Measurements from ENCODE around the gene TRIM41. TPM values are rescaled to one million over a fixed set of nuclear protein-coding genes. Genes with fewer than 3 reads are reported as not detected.

TRIM41 gene
- total and polyA plus RNA-seq, 9 of the 15 experiments (the other 6 are each of a cell fraction or from before 2014, with no cell fraction given) = 1.8 to 47.6 (median 20.9) TPM

GRCh38 chr5:181221792-181222629 lies 1.1 kb upstream of the TRIM41 start (continued):
- TF ChIP-seq HMBOX1 (IDR thresholded peaks at IDR 0.05) (peak; percentile 99), ZNF217 (CRISPR knock-in tag; IDR thresholded peaks at IDR 0.05) (no peak), SIN3B (IDR thresholded peaks at IDR 0.05; ENCODE audit: low read depth) (0 out of 2 replicates have a peak, but pooled peaks have one; percentile 10), HCFC1 (IDR thresholded peaks at IDR 0.05; ENCODE audit: low read depth, low read length) (peak; percentile 53), ZBTB8A (IDR thresholded peaks at IDR 0.05; ENCODE audit: partially characterized antibody) (peak; percentile 56), MAFG (tag; conservative IDR thresholded peaks at IDR 0.05) (no peak), POLR2G (IDR thresholded peaks at IDR 0.05; ENCODE audit: low read depth, low read length) (peak; percentile 77), ATF1 (CRISPR knock-in tag; IDR thresholded peaks at IDR 0.05) (no peak), ATF1 (tag; IDR thresholded peaks at IDR 0.05) (peak; percentile 84), COPS2 (conservative IDR thresholded peaks at IDR 0.05) (no peak), ZBTB49 (CRISPR knock-in tag; IDR thresholded peaks at IDR 0.05; ENCODE audit: borderline replicate concordance) (no peak), STAG1 (CRISPR knock-in tag; IDR thresholded peaks at IDR 0.05; ENCODE audit: borderline replicate concordance) (no peak), MED1 (CRISPR knock-in tag; IDR thresholded peaks at IDR 0.05; ENCODE audit: borderline replicate concordance) (no peak), SIN3A (IDR thresholded peaks at IDR 0.05; ENCODE audit: borderline replicate concordance in 2 of 2, control insufficient read depth in 1 of 2, low read depth in 2 of 2, low read length in 2 of 2) (peak in 1 of 2 experiments; percentile 41; a peak in 2 of 4 replicates), CXXC5 (CRISPR knock-in tag; IDR thresholded peaks at IDR 0.05) (peak; percentile 80)
- TF ChIP-seq, protein P1, sequence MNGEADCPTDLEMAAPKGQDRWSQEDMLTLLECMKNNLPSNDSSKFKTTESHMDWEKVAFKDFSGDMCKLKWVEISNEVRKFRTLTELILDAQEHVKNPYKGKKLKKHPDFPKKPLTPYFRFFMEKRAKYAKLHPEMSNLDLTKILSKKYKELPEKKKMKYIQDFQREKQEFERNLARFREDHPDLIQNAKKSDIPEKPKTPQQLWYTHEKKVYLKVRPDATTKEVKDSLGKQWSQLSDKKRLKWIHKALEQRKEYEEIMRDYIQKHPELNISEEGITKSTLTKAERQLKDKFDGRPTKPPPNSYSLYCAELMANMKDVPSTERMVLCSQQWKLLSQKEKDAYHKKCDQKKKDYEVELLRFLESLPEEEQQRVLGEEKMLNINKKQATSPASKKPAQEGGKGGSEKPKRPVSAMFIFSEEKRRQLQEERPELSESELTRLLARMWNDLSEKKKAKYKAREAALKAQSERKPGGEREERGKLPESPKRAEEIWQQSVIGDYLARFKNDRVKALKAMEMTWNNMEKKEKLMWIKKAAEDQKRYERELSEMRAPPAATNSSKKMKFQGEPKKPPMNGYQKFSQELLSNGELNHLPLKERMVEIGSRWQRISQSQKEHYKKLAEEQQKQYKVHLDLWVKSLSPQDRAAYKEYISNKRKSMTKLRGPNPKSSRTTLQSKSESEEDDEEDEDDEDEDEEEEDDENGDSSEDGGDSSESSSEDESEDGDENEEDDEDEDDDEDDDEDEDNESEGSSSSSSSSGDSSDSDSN (IDR thresholded peaks at IDR 0.05; ENCODE audit: borderline replicate concordance in 1 of 2, low read depth in 2 of 2, low read length in 2 of 2) = peak; percentile 86 to 89; a peak in 2 of 4 replicates

Measured in K562 (cell line).